ENCODE measurements around the gene AK3. TPM values are rescaled to one million over a fixed set of nuclear protein-coding genes. Genes with fewer than 3 reads are reported as not detected.

AK3 gene
- total RNA-seq, 2 donors from 2014 or later = 51.5 to 59.8 TPM

- H3K9me3 Mint-ChIP-seq = no peaks in the 10 kb centered on the region
- H3K27ac Mint-ChIP-seq = no peak overlapping the region
- H3K36me3 ChIP-seq (ENCODE audit: control insufficient read depth, insufficient read depth, low read length) = no peaks in the 10 kb centered on the region
- H3K9ac ChIP-seq (ENCODE audit: extremely low read depth, low read length, poor library complexity, severe bottlenecking) = peak overlapping the region; percentile 88
- no peaks in the 10 kb centered on the region for H3K9me3 ChIP-seq (ENCODE audit: control insufficient read depth, low read length)
- TF ChIP-seq CTCF (conservative IDR thresholded peaks at IDR 0.05) = no peak
- H3K36me3 Mint-ChIP-seq (ENCODE audit: low read depth) = no peaks in the 10 kb centered on the region
- peak overlapping the region; percentile 92 for H3K4me3 ChIP-seq (ENCODE audit: low read length)
- H3K4me1 ChIP-seq (ENCODE audit: control insufficient read depth, insufficient read depth, low read length) = peaks cover 3% of the 10 kb centered on the region
- no peaks in the 10 kb centered on the region for H3K27me3 Mint-ChIP-seq (ENCODE audit: insufficient read depth)
- H3K27ac ChIP-seq (ENCODE audit: low read depth, low read length) = peak overlapping the region; percentile 72
- peaks cover 6% of the 10 kb centered on the region for H3K4me1 Mint-ChIP-seq
- no peak for DNase-seq
- 2 to 3% methylated on average over 14 to 16 of the region's 16 CpGs for WGBS, 2 experiments (ENCODE audit: insufficient coverage in 1 of 2, insufficient read length in 1 of 2)
- no peak overlapping the region for H3K4me3 Mint-ChIP-seq
- no peaks in the 10 kb centered on the region for H3K27me3 ChIP-seq (ENCODE audit: control insufficient read depth, insufficient read depth, low read length, poor library complexity, severe bottlenecking)
Observed at GRCh38 chr9:4678679-4679267, 62.2 kb downstream of the AK3 start.

GRCh38 chr9:4677392-4677791 lies 63.6 kb downstream of the AK3 start:
- Histone ChIP-seq H3K4me3 (ENCODE audit: low read length) (no peak overlapping the region), H3K27ac (ENCODE audit: low read depth, low read length) (no peak overlapping the region)

GRCh38 chr9:4674783-4675182 lies 66.2 kb downstream of the AK3 start:
- no peak overlapping the region for H3K4me3 ChIP-seq (ENCODE audit: low read length)
- no peaks in the 10 kb centered on the region for H3K36me3 Mint-ChIP-seq (ENCODE audit: low read depth)

More at GRCh38 chr9:4677392-4677791, 63.6 kb downstream of the AK3 start:
- H3K9ac ChIP-seq (ENCODE audit: extremely low read depth, low read length, poor library complexity, severe bottlenecking) = peak overlapping the region; percentile 0
- peaks cover 3% of the 10 kb centered on the region for H3K4me1 ChIP-seq (ENCODE audit: control insufficient read depth, insufficient read depth, low read length)
- H3K9me3 Mint-ChIP-seq = no peaks in the 10 kb centered on the region
- H3K27me3 ChIP-seq (ENCODE audit: control insufficient read depth, insufficient read depth, low read length, poor library complexity, severe bottlenecking) = no peaks in the 10 kb centered on the region
- no peaks in the 10 kb centered on the region for H3K4me1 Mint-ChIP-seq
- no peaks in the 10 kb centered on the region for H3K36me3 ChIP-seq (ENCODE audit: control insufficient read depth, insufficient read depth, low read length)
- H3K27ac Mint-ChIP-seq = no peak overlapping the region
- H3K27me3 Mint-ChIP-seq (ENCODE audit: insufficient read depth) = no peaks in the 10 kb centered on the region
- no peak overlapping the region for H3K4me3 Mint-ChIP-seq
- DNase-seq = no peak
- H3K36me3 Mint-ChIP-seq (ENCODE audit: low read depth) = no peaks in the 10 kb centered on the region
- TF ChIP-seq CTCF (conservative IDR thresholded peaks at IDR 0.05) = no peak
- H3K9me3 ChIP-seq (ENCODE audit: control insufficient read depth, low read length) = no peaks in the 10 kb centered on the region
- 90 to 94% methylated on average over 2 to 3 of the region's 3 CpGs for WGBS, 2 experiments (ENCODE audit: insufficient coverage in 1 of 2, insufficient read length in 1 of 2)

More at GRCh38 chr9:4674783-4675182, 66.2 kb downstream of the AK3 start:
- no peaks in the 10 kb centered on the region for H3K4me1 Mint-ChIP-seq
- no peaks in the 10 kb centered on the region for H3K9me3 Mint-ChIP-seq
- Histone ChIP-seq H3K4me1 (ENCODE audit: control insufficient read depth, insufficient read depth, low read length) (no peaks in the 10 kb centered on the region), H3K27ac (ENCODE audit: low read depth, low read length) (no peak overlapping the region), H3K9me3 (ENCODE audit: control insufficient read depth, low read length) (no peaks in the 10 kb centered on the region), H3K36me3 (ENCODE audit: control insufficient read depth, insufficient read depth, low read length) (no peaks in the 10 kb centered on the region), H3K9ac (ENCODE audit: extremely low read depth, low read length, poor library complexity, severe bottlenecking) (no peak overlapping the region), H3K27me3 (ENCODE audit: control insufficient read depth, insufficient read depth, low read length, poor library complexity, severe bottlenecking) (no peaks in the 10 kb centered on the region)
- H3K27me3 Mint-ChIP-seq (ENCODE audit: insufficient read depth) = no peaks in the 10 kb centered on the region
- no peak overlapping the region for H3K4me3 Mint-ChIP-seq
- no peak for DNase-seq
- TF ChIP-seq CTCF (conservative IDR thresholded peaks at IDR 0.05) = no peak
- H3K27ac Mint-ChIP-seq = no peak overlapping the region
